WTC11 (cell line): Measurements from ENCODE around the gene LIN7A. TPM values are rescaled to one million over a fixed set of nuclear protein-coding genes. Genes with fewer than 3 reads are reported as not detected.

ENCODE experiments used
- ATAC-seq: fragments of 200-7000 bp; cut with Tn5 transposase; 2 replicates; pipeline ENCODE4 v1.10.0; 2021; ENCODE audit warnings: mild to moderate bottlenecking, moderate library complexity
- CTCF ChIA-PET: fragments of 300-600 bp; sonication (Branson Sonifier 250); formaldehyde crosslinking; loops from one replicate; lab custom pipeline; 2021; ENCODE audit warnings: antibody characterized with exemption; lab: Charles Lee
- POLR2A ChIA-PET: fragments of 350-600 bp; sonication (Branson Sonifier 250); formaldehyde crosslinking; loops from one replicate; lab custom pipeline; 2021; ENCODE audit warnings: antibody characterized with exemption; lab: Charles Lee
- DNase-seq: peaks from one replicate; pipeline ENCODE4 v3.0.0; 2021; ENCODE audit warnings: low spot score
- H3K27ac Mint-ChIP-seq: 2 replicates; pipeline ENCODE4 v1.8.0; 2021; ENCODE audit warnings: mixed read lengths
- H3K27me3 Mint-ChIP-seq: 2 replicates; pipeline ENCODE4 v1.8.0; 2021; ENCODE audit warnings: low read depth, mild to moderate bottlenecking, moderate library complexity, mixed read lengths
- H3K36me3 Mint-ChIP-seq: 2 replicates; pipeline ENCODE4 v1.8.0; 2021; ENCODE audit warnings: mixed read lengths
- H3K4me1 Mint-ChIP-seq: 2 replicates; pipeline ENCODE4 v1.8.0; 2022; ENCODE audit warnings: mixed read lengths
- H3K4me3 Mint-ChIP-seq: 2 replicates; pipeline ENCODE4 v1.8.0; 2021; ENCODE audit warnings: mild to moderate bottlenecking, moderate library complexity, mixed read lengths
- H3K9me3 Mint-ChIP-seq: 2 replicates; pipeline ENCODE4 v1.8.0; 2021; ENCODE audit warnings: mixed read lengths
- CBFB ChIP-seq: sonication (generic); formaldehyde crosslinking; IDR thresholded peaks from 2 replicates; pipeline ENCODE4 v1.8.1; 2022; ENCODE audit warnings: mild to moderate bottlenecking, low read depth, missing genetic modification reagents
- EMX1 ChIP-seq: fragments of 250-450 bp; sonication (Bioruptor Pico); IDR thresholded peaks from 2 replicates; pipeline ENCODE4 v1.8.0; 2021; ENCODE audit warnings: mild to moderate bottlenecking
- ETV6 ChIP-seq: sonication (generic); formaldehyde crosslinking; IDR thresholded peaks from 2 replicates; pipeline ENCODE4 v1.8.1; 2022; ENCODE audit warnings: mild to moderate bottlenecking, missing genetic modification reagents
- GTF2I ChIP-seq: fragments of 250-450 bp; sonication (Bioruptor Pico); conservative IDR thresholded peaks from 2 replicates; pipeline ENCODE4 v1.4.0; 2021; ENCODE audit warnings: mild to moderate bottlenecking
- NFYB ChIP-seq: sonication (generic); formaldehyde crosslinking; conservative IDR thresholded peaks from 2 replicates; pipeline ENCODE4 v1.8.0; 2022; ENCODE audit warnings: low read depth, missing genetic modification reagents
- NR1H2 ChIP-seq: sonication (generic); formaldehyde crosslinking; IDR thresholded peaks from 2 replicates; pipeline ENCODE4 v1.9.0; 2021; ENCODE audit warnings: mild to moderate bottlenecking, moderate library complexity, missing genetic modification reagents
- TEAD1 ChIP-seq: sonication (generic); formaldehyde crosslinking; IDR thresholded peaks from 2 replicates; pipeline ENCODE4 v1.8.0; 2022; ENCODE audit warnings: mild to moderate bottlenecking, missing genetic modification reagents
- ZBTB21 ChIP-seq: sonication (generic); formaldehyde crosslinking; IDR thresholded peaks from 2 replicates; pipeline ENCODE4 v1.8.1; 2023; ENCODE audit warnings: mild to moderate bottlenecking, missing genetic modification reagents, borderline replicate concordance
- ZNF138 ChIP-seq: sonication (generic); formaldehyde crosslinking; conservative IDR thresholded peaks from 2 replicates; pipeline ENCODE4 v1.8.1; 2022; ENCODE audit warnings: mild to moderate bottlenecking, moderate library complexity, missing genetic modification reagents
- ZNF416 ChIP-seq: fragments of 250-450 bp; sonication (Bioruptor Pico); IDR thresholded peaks from 2 replicates; pipeline ENCODE4 v1.9.0; 2021; ENCODE audit warnings: mild to moderate bottlenecking, inconsistent platforms
- total RNA-seq: library from RNA; stranded (reverse); gene quantifications from 3 replicates; pipeline ENCODE4 v1.2.3, GENCODE V29; 2021
- TF ChIP-seq, protein P1 (sequence below): sonication (generic); formaldehyde crosslinking; IDR thresholded peaks from 2 replicates; pipeline ENCODE4 v1.8.0; 2023; ENCODE audit warnings: mild to moderate bottlenecking, missing genetic modification reagents
- TF ChIP-seq, protein P2 (sequence below): fragments of 200-600 bp; IDR thresholded peaks from 2 replicates; pipeline ENCODE4 v1.8.0; 2022; ENCODE audit warnings: antibody characterized with exemption
- TF ChIP-seq, protein P3 (sequence below): fragments of 250-450 bp; sonication (Bioruptor Pico); IDR thresholded peaks from 2 replicates; pipeline ENCODE4 v1.9.0; 2021; ENCODE audit warnings: mild to moderate bottlenecking
- TF ChIP-seq, protein P4 (sequence below): sonication (generic); formaldehyde crosslinking; IDR thresholded peaks from 2 replicates; pipeline ENCODE4 v1.8.1; 2023; ENCODE audit warnings: mild to moderate bottlenecking, moderate library complexity, missing genetic modification reagents
- TF ChIP-seq, protein P5 (sequence below): fragments of 250-450 bp; sonication (Bioruptor Pico); IDR thresholded peaks from 2 replicates; pipeline ENCODE4 v1.9.0; 2021; ENCODE audit warnings: moderate library complexity, mild to moderate bottlenecking, inconsistent platforms, borderline replicate concordance
- TF ChIP-seq, protein P6 (sequence below): sonication (generic); formaldehyde crosslinking; IDR thresholded peaks from 2 replicates; pipeline ENCODE4 v1.8.0; 2022; ENCODE audit warnings: mild to moderate bottlenecking, missing genetic modification reagents
- TF ChIP-seq, protein P7 (sequence below): sonication (generic); formaldehyde crosslinking; IDR thresholded peaks from 2 replicates; pipeline ENCODE4 v1.8.1; 2023; ENCODE audit warnings: mild to moderate bottlenecking, missing genetic modification reagents, moderate library complexity
- TF ChIP-seq, protein P8 (sequence below): sonication (generic); formaldehyde crosslinking; IDR thresholded peaks from 2 replicates; pipeline ENCODE4 v1.8.0; 2022; ENCODE audit warnings: mild to moderate bottlenecking, missing genetic modification reagents
- TF ChIP-seq, protein P9 (sequence below): sonication (generic); formaldehyde crosslinking; IDR thresholded peaks from 2 replicates; pipeline ENCODE4 v1.8.0; 2023; ENCODE audit warnings: missing genetic modification reagents
- TF ChIP-seq, protein P10 (sequence below): sonication (generic); formaldehyde crosslinking; IDR thresholded peaks from 2 replicates; pipeline ENCODE4 v1.8.1; 2022; ENCODE audit warnings: mild to moderate bottlenecking, missing genetic modification reagents, moderate library complexity, borderline replicate concordance

The LIN7A gene
- total RNA-seq, 1 experiment from 2014 or later = 8.5 TPM

DNA sequence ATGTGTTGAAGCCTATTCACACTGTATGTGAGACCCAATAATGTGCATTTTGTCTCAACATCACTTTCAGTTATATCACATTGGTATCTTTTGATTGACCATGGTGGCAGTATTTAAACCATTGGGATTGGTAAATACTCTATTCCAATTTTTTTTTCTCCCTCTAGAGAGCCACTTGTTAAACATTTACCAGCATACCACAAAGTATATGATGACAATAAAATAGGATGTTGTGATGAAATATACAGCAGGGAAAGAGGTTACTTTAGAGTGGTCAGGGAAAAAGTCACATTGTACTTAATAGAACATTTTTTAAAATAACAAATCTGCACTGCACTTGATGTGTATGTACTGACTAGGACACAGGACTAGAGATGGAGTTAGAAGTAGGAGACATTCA lies 5.6 kb upstream of the LIN7A start (continued):
- TF ChIP-seq, protein P1, sequence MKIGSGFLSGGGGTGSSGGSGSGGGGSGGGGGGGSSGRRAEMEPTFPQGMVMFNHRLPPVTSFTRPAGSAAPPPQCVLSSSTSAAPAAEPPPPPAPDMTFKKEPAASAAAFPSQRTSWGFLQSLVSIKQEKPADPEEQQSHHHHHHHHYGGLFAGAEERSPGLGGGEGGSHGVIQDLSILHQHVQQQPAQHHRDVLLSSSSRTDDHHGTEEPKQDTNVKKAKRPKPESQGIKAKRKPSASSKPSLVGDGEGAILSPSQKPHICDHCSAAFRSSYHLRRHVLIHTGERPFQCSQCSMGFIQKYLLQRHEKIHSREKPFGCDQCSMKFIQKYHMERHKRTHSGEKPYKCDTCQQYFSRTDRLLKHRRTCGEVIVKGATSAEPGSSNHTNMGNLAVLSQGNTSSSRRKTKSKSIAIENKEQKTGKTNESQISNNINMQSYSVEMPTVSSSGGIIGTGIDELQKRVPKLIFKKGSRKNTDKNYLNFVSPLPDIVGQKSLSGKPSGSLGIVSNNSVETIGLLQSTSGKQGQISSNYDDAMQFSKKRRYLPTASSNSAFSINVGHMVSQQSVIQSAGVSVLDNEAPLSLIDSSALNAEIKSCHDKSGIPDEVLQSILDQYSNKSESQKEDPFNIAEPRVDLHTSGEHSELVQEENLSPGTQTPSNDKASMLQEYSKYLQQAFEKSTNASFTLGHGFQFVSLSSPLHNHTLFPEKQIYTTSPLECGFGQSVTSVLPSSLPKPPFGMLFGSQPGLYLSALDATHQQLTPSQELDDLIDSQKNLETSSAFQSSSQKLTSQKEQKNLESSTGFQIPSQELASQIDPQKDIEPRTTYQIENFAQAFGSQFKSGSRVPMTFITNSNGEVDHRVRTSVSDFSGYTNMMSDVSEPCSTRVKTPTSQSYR = no peak

DNA sequence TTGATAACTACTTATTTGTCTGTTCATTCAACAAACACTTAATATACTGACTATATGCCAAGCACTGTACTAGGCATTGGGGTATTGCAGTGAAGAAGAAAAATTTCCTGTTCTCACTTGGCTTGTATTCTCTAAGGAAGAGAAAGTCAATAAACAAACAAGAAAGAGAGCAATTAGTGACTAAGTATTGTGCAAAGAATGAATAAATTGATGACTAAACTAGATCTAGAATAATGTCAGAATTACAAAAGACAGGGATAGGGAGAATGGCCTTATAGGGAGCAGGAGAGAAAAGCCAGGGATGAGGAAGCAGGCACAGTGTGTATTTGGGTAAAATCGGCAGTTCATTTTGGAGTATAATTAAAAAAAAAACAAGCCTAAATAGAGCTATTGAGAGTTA lies 4.2 kb upstream of the LIN7A start:
- CTCF ChIA-PET = interaction anchor here (0.6 kb wide), 1 partner anchor 225 kb away, joined by 3 read pairs; no protein-coding TSS in a partner anchor
- peaks cover 16% of the 10 kb centered on the region for H3K4me1 Mint-ChIP-seq
- TF ChIP-seq, protein P2, sequence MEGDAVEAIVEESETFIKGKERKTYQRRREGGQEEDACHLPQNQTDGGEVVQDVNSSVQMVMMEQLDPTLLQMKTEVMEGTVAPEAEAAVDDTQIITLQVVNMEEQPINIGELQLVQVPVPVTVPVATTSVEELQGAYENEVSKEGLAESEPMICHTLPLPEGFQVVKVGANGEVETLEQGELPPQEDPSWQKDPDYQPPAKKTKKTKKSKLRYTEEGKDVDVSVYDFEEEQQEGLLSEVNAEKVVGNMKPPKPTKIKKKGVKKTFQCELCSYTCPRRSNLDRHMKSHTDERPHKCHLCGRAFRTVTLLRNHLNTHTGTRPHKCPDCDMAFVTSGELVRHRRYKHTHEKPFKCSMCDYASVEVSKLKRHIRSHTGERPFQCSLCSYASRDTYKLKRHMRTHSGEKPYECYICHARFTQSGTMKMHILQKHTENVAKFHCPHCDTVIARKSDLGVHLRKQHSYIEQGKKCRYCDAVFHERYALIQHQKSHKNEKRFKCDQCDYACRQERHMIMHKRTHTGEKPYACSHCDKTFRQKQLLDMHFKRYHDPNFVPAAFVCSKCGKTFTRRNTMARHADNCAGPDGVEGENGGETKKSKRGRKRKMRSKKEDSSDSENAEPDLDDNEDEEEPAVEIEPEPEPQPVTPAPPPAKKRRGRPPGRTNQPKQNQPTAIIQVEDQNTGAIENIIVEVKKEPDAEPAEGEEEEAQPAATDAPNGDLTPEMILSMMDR = no peak
- TF ChIP-seq NFYB (CRISPR knock-in tag) = no peak
- TF ChIP-seq GTF2I = no peak
- TF ChIP-seq ZBTB21 (CRISPR knock-in tag) = no peak
- no peak for TF ChIP-seq EMX1 (CRISPR knock-in tag)
- TF ChIP-seq, protein P3, sequence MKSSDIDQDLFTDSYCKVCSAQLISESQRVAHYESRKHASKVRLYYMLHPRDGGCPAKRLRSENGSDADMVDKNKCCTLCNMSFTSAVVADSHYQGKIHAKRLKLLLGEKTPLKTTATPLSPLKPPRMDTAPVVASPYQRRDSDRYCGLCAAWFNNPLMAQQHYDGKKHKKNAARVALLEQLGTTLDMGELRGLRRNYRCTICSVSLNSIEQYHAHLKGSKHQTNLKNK (CRISPR knock-in tag) = no peak
- TF ChIP-seq TEAD1 (CRISPR knock-in tag) = no peak
- peaks cover 14% of the 10 kb centered on the region for H3K27me3 Mint-ChIP-seq
- POLR2A ChIA-PET = no interaction called here
- H3K4me3 Mint-ChIP-seq = no peak overlapping the region
- ATAC-seq = no peak
- H3K27ac Mint-ChIP-seq = no peak overlapping the region
- H3K36me3 Mint-ChIP-seq = no peaks in the 10 kb centered on the region
- H3K9me3 Mint-ChIP-seq = no peaks in the 10 kb centered on the region
- no peak for DNase-seq

DNA sequence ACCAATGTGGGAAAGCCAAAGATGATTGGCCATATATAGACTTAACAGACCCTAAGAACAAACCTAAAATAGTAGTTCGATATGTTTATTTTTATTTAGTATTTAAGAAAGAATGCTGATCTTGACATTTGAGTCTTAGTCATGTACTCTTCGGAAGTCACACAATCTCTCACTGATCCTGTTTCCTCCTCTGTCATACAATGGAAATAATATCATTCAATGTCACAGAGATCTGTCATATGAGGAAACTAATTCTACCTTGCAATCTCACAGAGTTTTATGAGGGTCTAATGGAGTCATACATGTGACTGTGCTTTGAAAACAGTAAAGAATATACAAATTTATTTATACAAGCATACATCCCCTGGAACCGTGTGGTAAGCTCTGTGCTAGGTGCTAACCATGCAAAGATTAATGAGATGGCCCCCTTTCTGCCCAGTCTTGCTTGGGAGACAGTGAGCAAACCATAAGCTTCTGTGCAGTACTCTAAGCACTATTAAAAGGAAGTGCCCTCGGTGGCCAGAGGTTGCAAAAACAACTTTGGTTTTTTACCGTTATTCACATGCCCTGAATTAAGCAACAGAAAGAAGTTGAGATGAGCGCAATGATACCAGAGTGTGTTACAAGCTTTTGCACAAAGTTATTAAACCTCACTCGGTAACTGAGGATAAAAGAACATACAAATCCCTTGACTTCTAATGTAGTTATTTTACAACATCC lies 1.7 kb upstream of the LIN7A start:
- ATAC-seq (no peak), DNase-seq (no peak)
- Mint-ChIP-seq H3K4me1 (peaks cover 32% of the 10 kb centered on the region), H3K27me3 (peaks cover 18% of the 10 kb centered on the region), H3K9me3 (no peaks in the 10 kb centered on the region), H3K27ac (no peak overlapping the region), H3K4me3 (no peak overlapping the region), H3K36me3 (no peaks in the 10 kb centered on the region)
- ChIA-PET POLR2A (no interaction called here), CTCF (no interaction called here)
- TF ChIP-seq ZNF138 (CRISPR knock-in tag) (no peak), NR1H2 (no peak), CBFB (no peak), ZNF416 (no peak), ETV6 (CRISPR knock-in tag) (no peak)
- TF ChIP-seq, protein P4, sequence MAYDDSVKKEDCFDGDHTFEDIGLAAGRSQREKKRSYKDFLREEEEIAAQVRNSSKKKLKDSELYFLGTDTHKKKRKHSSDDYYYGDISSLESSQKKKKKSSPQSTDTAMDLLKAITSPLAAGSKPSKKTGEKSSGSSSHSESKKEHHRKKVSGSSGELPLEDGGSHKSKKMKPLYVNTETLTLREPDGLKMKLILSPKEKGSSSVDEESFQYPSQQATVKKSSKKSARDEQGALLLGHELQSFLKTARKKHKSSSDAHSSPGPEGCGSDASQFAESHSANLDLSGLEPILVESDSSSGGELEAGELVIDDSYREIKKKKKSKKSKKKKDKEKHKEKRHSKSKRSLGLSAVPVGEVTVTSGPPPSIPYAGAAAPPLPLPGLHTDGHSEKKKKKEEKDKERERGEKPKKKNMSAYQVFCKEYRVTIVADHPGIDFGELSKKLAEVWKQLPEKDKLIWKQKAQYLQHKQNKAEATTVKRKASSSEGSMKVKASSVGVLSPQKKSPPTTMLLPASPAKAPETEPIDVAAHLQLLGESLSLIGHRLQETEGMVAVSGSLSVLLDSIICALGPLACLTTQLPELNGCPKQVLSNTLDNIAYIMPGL (CRISPR knock-in tag) = no peak
- TF ChIP-seq, protein P5, sequence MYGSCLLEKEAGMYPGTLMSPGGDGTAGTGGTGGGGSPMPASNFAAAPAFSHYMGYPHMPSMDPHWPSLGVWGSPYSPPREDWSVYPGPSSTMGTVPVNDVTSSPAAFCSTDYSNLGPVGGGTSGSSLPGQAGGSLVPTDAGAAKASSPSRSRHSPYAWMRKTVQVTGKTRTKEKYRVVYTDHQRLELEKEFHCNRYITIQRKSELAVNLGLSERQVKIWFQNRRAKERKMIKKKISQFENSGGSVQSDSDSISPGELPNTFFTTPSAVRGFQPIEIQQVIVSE (CRISPR knock-in tag) = no peak
- TF ChIP-seq, protein P6, sequence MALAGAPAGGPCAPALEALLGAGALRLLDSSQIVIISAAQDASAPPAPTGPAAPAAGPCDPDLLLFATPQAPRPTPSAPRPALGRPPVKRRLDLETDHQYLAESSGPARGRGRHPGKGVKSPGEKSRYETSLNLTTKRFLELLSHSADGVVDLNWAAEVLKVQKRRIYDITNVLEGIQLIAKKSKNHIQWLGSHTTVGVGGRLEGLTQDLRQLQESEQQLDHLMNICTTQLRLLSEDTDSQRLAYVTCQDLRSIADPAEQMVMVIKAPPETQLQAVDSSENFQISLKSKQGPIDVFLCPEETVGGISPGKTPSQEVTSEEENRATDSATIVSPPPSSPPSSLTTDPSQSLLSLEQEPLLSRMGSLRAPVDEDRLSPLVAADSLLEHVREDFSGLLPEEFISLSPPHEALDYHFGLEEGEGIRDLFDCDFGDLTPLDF = no peak
- TF ChIP-seq, protein P7, sequence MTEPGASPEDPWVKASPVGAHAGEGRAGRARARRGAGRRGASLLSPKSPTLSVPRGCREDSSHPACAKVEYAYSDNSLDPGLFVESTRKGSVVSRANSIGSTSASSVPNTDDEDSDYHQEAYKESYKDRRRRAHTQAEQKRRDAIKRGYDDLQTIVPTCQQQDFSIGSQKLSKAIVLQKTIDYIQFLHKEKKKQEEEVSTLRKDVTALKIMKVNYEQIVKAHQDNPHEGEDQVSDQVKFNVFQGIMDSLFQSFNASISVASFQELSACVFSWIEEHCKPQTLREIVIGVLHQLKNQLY (CRISPR knock-in tag) = no peak
- TF ChIP-seq, protein P8, sequence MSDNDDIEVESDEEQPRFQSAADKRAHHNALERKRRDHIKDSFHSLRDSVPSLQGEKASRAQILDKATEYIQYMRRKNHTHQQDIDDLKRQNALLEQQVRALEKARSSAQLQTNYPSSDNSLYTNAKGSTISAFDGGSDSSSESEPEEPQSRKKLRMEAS = no peak
- TF ChIP-seq, protein P9, sequence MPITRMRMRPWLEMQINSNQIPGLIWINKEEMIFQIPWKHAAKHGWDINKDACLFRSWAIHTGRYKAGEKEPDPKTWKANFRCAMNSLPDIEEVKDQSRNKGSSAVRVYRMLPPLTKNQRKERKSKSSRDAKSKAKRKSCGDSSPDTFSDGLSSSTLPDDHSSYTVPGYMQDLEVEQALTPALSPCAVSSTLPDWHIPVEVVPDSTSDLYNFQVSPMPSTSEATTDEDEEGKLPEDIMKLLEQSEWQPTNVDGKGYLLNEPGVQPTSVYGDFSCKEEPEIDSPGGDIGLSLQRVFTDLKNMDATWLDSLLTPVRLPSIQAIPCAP (CRISPR knock-in tag) = no peak
- TF ChIP-seq, protein P10, sequence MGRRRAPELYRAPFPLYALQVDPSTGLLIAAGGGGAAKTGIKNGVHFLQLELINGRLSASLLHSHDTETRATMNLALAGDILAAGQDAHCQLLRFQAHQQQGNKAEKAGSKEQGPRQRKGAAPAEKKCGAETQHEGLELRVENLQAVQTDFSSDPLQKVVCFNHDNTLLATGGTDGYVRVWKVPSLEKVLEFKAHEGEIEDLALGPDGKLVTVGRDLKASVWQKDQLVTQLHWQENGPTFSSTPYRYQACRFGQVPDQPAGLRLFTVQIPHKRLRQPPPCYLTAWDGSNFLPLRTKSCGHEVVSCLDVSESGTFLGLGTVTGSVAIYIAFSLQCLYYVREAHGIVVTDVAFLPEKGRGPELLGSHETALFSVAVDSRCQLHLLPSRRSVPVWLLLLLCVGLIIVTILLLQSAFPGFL (CRISPR knock-in tag) = no peak
